Mesendoderm (in vitro differentiated cells): ENCODE measurements around the gene CDKN1B.

Experiments
- DNase-seq: peaks from one replicate; pipeline ENCODE4 v3.0.0; 2013
- H2AK5ac ChIP-seq: 2 replicates; pipeline ENCODE4 v1.6.1; 2013; ENCODE audit warnings: low read length, inconsistent platforms
- H2BK120ac ChIP-seq: 2 replicates; pipeline ENCODE4 v1.6.1; 2013; ENCODE audit warnings: low read depth, mild to moderate bottlenecking, low read length, moderate library complexity, mixed read lengths
- H2BK15ac ChIP-seq: replicated peaks from 2 replicates; pipeline ENCODE4 v1.6.1; 2013; ENCODE audit warnings: low read depth, mild to moderate bottlenecking, moderate library complexity
- H2BK5ac ChIP-seq: 2 replicates; pipeline ENCODE4 v1.6.1; 2013; ENCODE audit warnings: low read length, inconsistent platforms
- H3K18ac ChIP-seq: 2 replicates; pipeline ENCODE4 v1.6.1; 2013; ENCODE audit warnings: mild to moderate bottlenecking, low read length, mixed read lengths
- H3K23ac ChIP-seq: one replicate; pipeline ENCODE4 v1.6.1; 2013; ENCODE audit warnings: low read length
- H3K27ac ChIP-seq: 2 replicates; pipeline ENCODE4 v1.5.1; 2013; ENCODE audit warnings: low read depth, mild to moderate bottlenecking, inconsistent platforms, low read length, moderate library complexity
- H3K27me3 ChIP-seq: 2 replicates; pipeline ENCODE4 v1.6.1; 2013; ENCODE audit warnings: low read length, control low read depth, mild to moderate bottlenecking, inconsistent platforms; ENCODE audit not compliant: insufficient read depth, poor library complexity
- H3K36me3 ChIP-seq: 2 replicates; pipeline ENCODE4 v1.6.1; 2013; ENCODE audit warnings: low read length, inconsistent platforms; ENCODE audit not compliant: control insufficient read depth, insufficient read depth
- H3K4ac ChIP-seq: one replicate; pipeline ENCODE4 v1.6.1; 2013; ENCODE audit warnings: low read depth, mild to moderate bottlenecking, low read length, moderate library complexity
- H3K4me1 ChIP-seq: 2 replicates; pipeline ENCODE4 v1.6.1; 2013; ENCODE audit warnings: low read depth, low read length, inconsistent platforms; ENCODE audit not compliant: control insufficient read depth
- H3K4me2 ChIP-seq: 2 replicates; pipeline ENCODE4 v1.6.1; 2013; ENCODE audit warnings: low read length
- H3K4me3 ChIP-seq: 2 replicates; pipeline ENCODE4 v1.5.1; 2013; ENCODE audit warnings: mild to moderate bottlenecking, low read length
- H3K56ac ChIP-seq: one replicate; pipeline ENCODE4 v1.6.1; 2013; ENCODE audit warnings: low read length
- H3K79me1 ChIP-seq: 2 replicates; pipeline ENCODE4 v1.6.1; 2013; ENCODE audit warnings: low read length, inconsistent platforms
- H3K79me2 ChIP-seq: 2 replicates; pipeline ENCODE4 v1.6.1; 2013; ENCODE audit warnings: mild to moderate bottlenecking, low read length; ENCODE audit not compliant: control insufficient read depth, insufficient read depth
- H3K9ac ChIP-seq: 2 replicates; pipeline ENCODE4 v1.6.1; 2013; ENCODE audit warnings: low read length, inconsistent platforms
- H4K5ac ChIP-seq: one replicate; pipeline ENCODE4 v1.6.1; 2013; ENCODE audit warnings: low read length
- H4K8ac ChIP-seq: one replicate; pipeline ENCODE4 v1.6.1; 2013; ENCODE audit warnings: low read depth, mild to moderate bottlenecking, control low read depth, low read length, moderate library complexity
- WGBS: extraction: QIAGEN DNeasy Blood & Tissue Kit; methylation state at CpG from one replicate; pipeline ENCODE4 v1.1.7; 2013; ENCODE audit warnings: low lambda C conversion rate, missing lambda C conversion rate; ENCODE audit not compliant: insufficient coverage; ENCODE audit errors: extremely low coverage; 5-methylcytosine and 5-hydroxymethylcytosine counted together

CDKN1B gene

DNA sequence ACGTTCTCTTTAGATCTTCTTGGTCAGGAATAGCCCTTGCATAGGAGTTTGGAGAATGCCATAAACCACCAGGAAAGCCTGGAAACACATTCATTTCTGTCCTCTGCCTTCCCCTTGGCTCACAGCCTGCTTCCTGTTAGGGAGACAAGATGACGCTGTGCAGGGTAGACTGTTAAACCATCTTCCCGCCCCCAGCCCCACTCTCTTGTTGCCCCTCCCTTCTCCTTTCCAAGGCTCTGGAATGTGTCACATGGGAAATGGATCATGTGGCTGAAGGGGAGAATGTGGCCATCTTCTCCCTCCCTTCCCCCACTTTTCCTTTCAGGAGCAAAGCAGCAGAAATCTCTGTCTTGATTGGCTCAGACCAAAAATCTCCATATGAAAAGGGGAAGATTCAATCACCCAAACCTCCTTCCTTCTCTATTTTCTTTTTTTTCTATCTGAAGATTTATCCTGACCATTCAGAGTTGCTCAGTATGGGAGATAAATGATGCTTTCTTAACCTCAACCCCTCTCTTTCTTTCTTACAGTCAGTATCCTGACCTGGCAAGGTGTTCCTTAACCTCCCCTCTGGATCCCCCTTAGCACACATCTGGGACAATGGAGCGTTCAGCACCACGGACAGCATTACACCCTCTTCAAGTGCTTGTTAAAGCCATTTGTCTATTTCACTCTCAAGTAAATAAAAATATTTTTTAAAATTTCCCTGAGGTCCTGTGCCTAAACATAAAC, 32.6 kb upstream of the CDKN1B start:
- Histone ChIP-seq H3K18ac (peak overlapping the region; percentile 72), H3K27ac (no peak overlapping the region), H3K4me1 (peaks cover 4% of the 10 kb centered on the region), H4K5ac (no peak overlapping the region), H2BK15ac (peak overlapping the region; percentile 8), H3K36me3 (no peaks in the 10 kb centered on the region), H2BK120ac (peak overlapping the region; percentile 56), H2BK5ac (no peak overlapping the region), H3K79me1 (peaks cover 4% of the 10 kb centered on the region), H3K56ac (peak overlapping the region; percentile 68), H3K4me3 (peak overlapping the region; percentile 46), H4K8ac (no peak overlapping the region), H3K23ac (no peak overlapping the region), H3K4ac (no peak overlapping the region), H3K9ac (peak overlapping the region; percentile 64), H3K79me2 (no peaks in the 10 kb centered on the region), H2AK5ac (no peak overlapping the region), H3K27me3 (no peaks in the 10 kb centered on the region), H3K4me2 (peak overlapping the region; percentile 77)
- DNase-seq: peak; percentile 99
- no CpG with 5 or more reads among the region's 5 CpGs for WGBS

DNA sequence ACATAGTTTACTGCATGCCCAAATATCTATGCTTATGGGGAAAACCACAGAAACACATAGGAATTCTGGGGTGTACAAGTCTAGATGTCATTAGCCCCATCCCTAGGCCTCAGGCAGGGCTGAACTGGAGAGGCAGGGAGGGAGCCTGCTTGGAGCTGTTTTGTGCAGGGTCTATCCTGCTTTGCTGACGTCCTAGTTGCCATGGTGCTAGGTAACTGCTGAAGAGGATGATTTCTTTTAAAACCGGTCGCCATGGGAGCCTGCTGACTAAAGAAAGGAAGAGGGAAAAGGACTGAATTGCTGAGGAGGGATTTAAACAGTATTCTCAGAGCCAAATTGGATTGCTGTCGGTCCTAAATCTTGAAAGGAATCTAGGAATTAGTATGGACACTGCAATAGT, 31.9 kb upstream of the CDKN1B start:
- no peak overlapping the region for H3K56ac ChIP-seq
- no peaks in the 10 kb centered on the region for H3K27me3 ChIP-seq
- no peak overlapping the region for H4K8ac ChIP-seq
- H3K23ac ChIP-seq: no peak overlapping the region
- H3K18ac ChIP-seq: no peak overlapping the region
- H3K4me3 ChIP-seq: no peak overlapping the region
- H3K4ac ChIP-seq: no peak overlapping the region
- no peak overlapping the region for H2BK120ac ChIP-seq
- H2BK5ac ChIP-seq: no peak overlapping the region
- no peak overlapping the region for H4K5ac ChIP-seq
- H3K4me2 ChIP-seq: no peak overlapping the region
- peak; percentile 64 for DNase-seq
- H3K79me2 ChIP-seq: no peaks in the 10 kb centered on the region
- H2BK15ac ChIP-seq: no peak overlapping the region
- peaks cover 4% of the 10 kb centered on the region for H3K79me1 ChIP-seq
- WGBS: no CpG with 5 or more reads among the region's 4 CpGs
- H3K36me3 ChIP-seq: no peaks in the 10 kb centered on the region
- H3K27ac ChIP-seq: no peak overlapping the region
- peaks cover 4% of the 10 kb centered on the region for H3K4me1 ChIP-seq
- H3K9ac ChIP-seq: no peak overlapping the region
- no peak overlapping the region for H2AK5ac ChIP-seq

DNA sequence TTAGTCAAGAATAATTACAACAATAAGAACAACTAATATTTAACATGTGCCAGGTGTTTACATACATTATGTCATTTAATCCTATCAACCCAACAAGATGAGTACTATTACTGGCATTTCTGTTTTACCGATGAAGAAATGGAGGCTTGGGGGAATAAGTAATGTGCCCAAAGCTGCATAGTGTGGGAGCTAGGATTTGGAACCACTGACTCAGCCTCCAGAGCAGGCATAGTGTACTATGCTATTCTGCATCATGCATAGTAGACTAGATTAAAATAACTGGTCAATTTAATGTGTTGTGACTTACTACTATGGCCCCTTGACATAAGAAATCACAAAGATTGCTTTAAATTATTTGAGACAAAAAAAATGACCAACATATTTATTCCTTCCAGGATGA, 30.7 kb upstream of the CDKN1B start:
- no peak overlapping the region for H3K27ac ChIP-seq
- no peak overlapping the region for H3K4ac ChIP-seq
- no peak overlapping the region for H3K9ac ChIP-seq
- H3K18ac ChIP-seq: no peak overlapping the region
- no peaks in the 10 kb centered on the region for H3K79me2 ChIP-seq
- no peak overlapping the region for H3K56ac ChIP-seq
- no peak overlapping the region for H3K23ac ChIP-seq
- H3K36me3 ChIP-seq: no peaks in the 10 kb centered on the region
- H2BK15ac ChIP-seq: no peak overlapping the region
- H2BK5ac ChIP-seq: no peak overlapping the region
- H4K5ac ChIP-seq: no peak overlapping the region
- WGBS: no CpG with 5 or more reads among the region's 1 CpG
- H2AK5ac ChIP-seq: no peak overlapping the region
- no peaks in the 10 kb centered on the region for H3K27me3 ChIP-seq
- DNase-seq: no peak
- H3K79me1 ChIP-seq: peaks cover 2% of the 10 kb centered on the region
- H2BK120ac ChIP-seq: no peak overlapping the region
- H3K4me2 ChIP-seq: no peak overlapping the region
- no peak overlapping the region for H3K4me3 ChIP-seq
- H4K8ac ChIP-seq: no peak overlapping the region
- H3K4me1 ChIP-seq: peaks cover 4% of the 10 kb centered on the region

DNA sequence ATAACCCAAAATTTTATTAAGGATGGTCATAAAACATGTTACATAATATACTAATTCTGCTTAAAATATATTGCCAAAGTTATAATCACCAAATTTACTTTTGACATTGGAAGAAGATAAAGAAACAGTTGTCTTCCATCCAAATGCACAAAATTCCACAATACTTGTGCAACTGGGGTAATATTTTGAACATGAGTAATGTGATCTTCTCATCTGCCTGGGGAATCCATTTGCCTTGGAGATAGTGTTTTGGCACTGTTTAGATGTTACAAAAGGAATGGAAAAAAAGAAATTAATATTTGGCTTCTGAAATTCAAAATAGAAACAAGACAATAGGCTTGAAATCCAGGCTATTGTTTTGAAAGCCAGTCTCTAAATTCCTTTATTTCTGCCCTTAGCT, 30.2 kb upstream of the CDKN1B start:
- no peaks in the 10 kb centered on the region for H3K27me3 ChIP-seq
- H2BK5ac ChIP-seq: no peak overlapping the region
- no peak overlapping the region for H4K8ac ChIP-seq
- H3K36me3 ChIP-seq: no peaks in the 10 kb centered on the region
- no peak overlapping the region for H3K27ac ChIP-seq
- H2BK15ac ChIP-seq: no peak overlapping the region
- H3K23ac ChIP-seq: no peak overlapping the region
- H2BK120ac ChIP-seq: no peak overlapping the region
- H3K4me1 ChIP-seq: peaks cover 4% of the 10 kb centered on the region
- no peak overlapping the region for H2AK5ac ChIP-seq
- H3K4me2 ChIP-seq: no peak overlapping the region
- H3K4me3 ChIP-seq: no peak overlapping the region
- H3K4ac ChIP-seq: no peak overlapping the region
- no peak overlapping the region for H4K5ac ChIP-seq
- no peak for DNase-seq
- H3K18ac ChIP-seq: no peak overlapping the region
- no peaks in the 10 kb centered on the region for H3K79me2 ChIP-seq
- no peak overlapping the region for H3K9ac ChIP-seq
- no peak overlapping the region for H3K56ac ChIP-seq
- H3K79me1 ChIP-seq: no peaks in the 10 kb centered on the region

DNA sequence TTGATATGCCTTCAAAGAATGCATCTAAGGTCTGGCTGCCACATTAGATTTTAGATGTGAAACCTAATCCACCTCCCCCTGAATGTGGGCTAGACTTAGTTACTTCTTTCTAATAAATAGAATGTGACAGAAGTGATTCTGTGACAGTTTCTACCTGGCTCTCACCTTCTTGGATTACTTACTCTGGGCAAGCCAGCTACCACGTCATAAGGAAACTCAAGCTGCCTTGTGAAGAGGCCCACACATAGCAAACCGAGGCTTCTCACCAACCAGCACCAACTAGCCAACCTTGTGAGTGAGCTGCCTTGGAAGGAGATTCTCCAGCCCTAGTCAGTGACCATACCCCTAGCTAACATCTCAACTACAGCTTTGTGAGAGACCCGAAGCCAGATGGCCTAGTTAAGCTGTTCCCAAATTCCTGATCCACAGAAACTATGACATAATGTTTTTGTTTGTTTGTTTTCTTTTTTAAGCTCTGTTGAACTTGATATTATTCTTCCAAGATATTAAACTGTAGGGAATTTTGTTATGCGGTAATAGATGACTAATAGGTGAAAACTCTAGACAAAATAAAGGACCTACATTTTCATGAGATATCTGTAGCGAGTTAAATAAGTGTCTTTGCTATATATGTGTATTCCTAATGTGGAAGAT, 27.4 kb upstream of the CDKN1B start:
- Histone ChIP-seq H3K27ac (no peak overlapping the region), H3K27me3 (no peaks in the 10 kb centered on the region), H3K79me2 (no peaks in the 10 kb centered on the region), H2BK5ac (no peak overlapping the region), H2AK5ac (no peak overlapping the region), H3K4me1 (peaks cover 2% of the 10 kb centered on the region), H4K8ac (no peak overlapping the region), H2BK15ac (no peak overlapping the region), H3K56ac (no peak overlapping the region), H3K23ac (no peak overlapping the region), H3K4me3 (no peak overlapping the region), H3K4ac (no peak overlapping the region), H3K36me3 (no peaks in the 10 kb centered on the region), H3K4me2 (no peak overlapping the region), H3K79me1 (no peaks in the 10 kb centered on the region), H3K18ac (no peak overlapping the region), H4K5ac (no peak overlapping the region), H2BK120ac (no peak overlapping the region), H3K9ac (no peak overlapping the region)
- WGBS: no CpG with 5 or more reads among the region's 5 CpGs
- no peak for DNase-seq

DNA sequence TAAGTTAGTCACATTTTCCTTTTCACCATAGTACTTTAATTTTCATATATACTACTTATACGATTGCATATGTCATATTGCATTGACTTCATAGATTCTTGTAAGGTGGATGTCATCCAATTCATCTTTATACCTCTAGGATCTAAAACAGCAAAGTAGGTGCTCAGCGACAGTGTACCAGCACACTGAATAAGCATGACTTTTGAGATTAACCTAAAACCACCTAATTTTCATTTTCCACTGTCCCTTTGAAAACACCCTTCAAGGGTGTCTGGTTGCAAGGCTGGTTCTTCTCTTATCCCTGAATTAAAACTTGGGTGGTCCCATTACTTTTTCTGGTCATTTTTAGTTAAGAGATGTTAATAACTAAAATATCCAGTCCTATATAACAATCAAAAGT, 25.6 kb upstream of the CDKN1B start:
- no peak overlapping the region for H3K9ac ChIP-seq
- DNase-seq: no peak

More for the DNA sequence above, 25.6 kb upstream of the CDKN1B start:
- H2BK120ac ChIP-seq: no peak overlapping the region
- H3K27ac ChIP-seq: no peak overlapping the region
- no peaks in the 10 kb centered on the region for H3K79me2 ChIP-seq
- no peak overlapping the region for H3K18ac ChIP-seq
- no peak overlapping the region for H4K5ac ChIP-seq
- no peak overlapping the region for H3K4ac ChIP-seq
- H3K27me3 ChIP-seq: no peaks in the 10 kb centered on the region
- no peak overlapping the region for H4K8ac ChIP-seq
- no peak overlapping the region for H2AK5ac ChIP-seq
- H3K79me1 ChIP-seq: no peaks in the 10 kb centered on the region
- H3K4me1 ChIP-seq: no peaks in the 10 kb centered on the region
- H3K4me2 ChIP-seq: no peak overlapping the region
- H3K56ac ChIP-seq: no peak overlapping the region
- no peaks in the 10 kb centered on the region for H3K36me3 ChIP-seq
- 100% methylated on average over 1 of the region's 2 CpGs for WGBS
- H3K23ac ChIP-seq: no peak overlapping the region
- no peak overlapping the region for H3K4me3 ChIP-seq
- no peak overlapping the region for H2BK15ac ChIP-seq
- H2BK5ac ChIP-seq: no peak overlapping the region
